K562 (cell line): ENCODE data around the gene STK11. TPM values are rescaled to one million over a fixed set of nuclear protein-coding genes. Genes with fewer than 3 reads are reported as not detected.

Experiments
- ATAC-seq: fragments of 200-7000 bp; cut with Tn5 transposase; 3 replicates; pipeline ENCODE4 v1.9.1; 2020; ENCODE audit warnings: moderate library complexity
- BruUV-seq: library from RNA; stranded (reverse); fragments of 400-500 nt; replicated peaks from 2 replicates; lab custom pipeline; 2021; lab: Mats Ljungman, UMichigan
- CTCF ChIA-PET: fragments of 300-600 bp; formaldehyde crosslinking; extraction: SDS; loops from one replicate; lab custom pipeline; 2021; ENCODE audit warnings: low intra/inter-chr PET ratio; lab: Yijun Ruan, JAX
- POLR2A ChIA-PET: fragments of 300-600, 350-650 bp; sonication (Branson Sonifier 250); formaldehyde crosslinking; extraction: SDS; loops from one replicate; lab custom pipeline; 2021; ENCODE audit warnings: antibody characterized with exemption, inconsistent platforms; lab: Yijun Ruan, JAX
- DNase-seq, 4 experiments: peaks; one replicate each; pipeline versions ENCODE4 v3.0.0 to v3.0.0-alpha.2; 2011 to 2018; ENCODE audit warnings: low spot score in 3 of 4, mixed read lengths in 3 of 4; ENCODE audit errors: extremely low read depth in 1 of 4
- FAIRE-seq: peaks from 2 replicates; lab custom pipeline; 2011; peaks lifted over from hg19 to GRCh38; lab: Jason Lieb, UNC
- H2AFZ ChIP-seq: 2 replicates; pipeline ENCODE4 v1.6.0; 2011; ENCODE audit warnings: low read depth, low read length, control low read depth, inconsistent platforms
- H3K27ac ChIP-seq: fragments of 200-600 bp; 3 replicates; pipeline ENCODE4 v1.8.0; 2011; ENCODE audit warnings: low read depth, mild to moderate bottlenecking, control low read depth, inconsistent platforms, low read length, moderate library complexity, mixed read lengths; ENCODE audit errors: extremely low read depth
- H3K27me3 ChIP-seq, 2 experiments: fragments of 300-600 bp in 1 of 2; 2 replicates in 1 of 2; 3 replicates in 1 of 2; pipeline versions ENCODE4 v1.6.0 to v1.8.0; 2011; ENCODE audit warnings: inconsistent platforms in 2 of 2, low read length in 2 of 2, mild to moderate bottlenecking in 1 of 2, mixed read lengths in 1 of 2, moderate library complexity in 1 of 2; ENCODE audit not compliant: control insufficient read depth in 2 of 2, insufficient read depth in 2 of 2
- H3K36me3 ChIP-seq: fragments of 300-600 bp; 3 replicates; pipeline ENCODE4 v1.8.0; 2011; ENCODE audit warnings: mild to moderate bottlenecking, low read length, inconsistent platforms; ENCODE audit not compliant: control insufficient read depth, insufficient read depth
- H3K4me1 ChIP-seq, 2 experiments: fragments of 200-600 bp in 1 of 2; replicated peaks in 1 of 2; 2 replicates in 1 of 2; 3 replicates in 1 of 2; pipeline versions ENCODE4 v1.5.1 to v1.8.0; 2011; ENCODE audit warnings: inconsistent platforms in 2 of 2, low read length in 2 of 2, mild to moderate bottlenecking in 1 of 2, mixed read lengths in 1 of 2, moderate library complexity in 1 of 2; ENCODE audit not compliant: control insufficient read depth in 2 of 2, insufficient read depth in 2 of 2
- H3K4me2 ChIP-seq: 2 replicates; pipeline ENCODE4 v1.6.1; 2011; ENCODE audit warnings: low read length, control low read depth, inconsistent platforms, mixed read lengths; ENCODE audit not compliant: insufficient read depth
- H3K4me3 ChIP-seq: fragments of 200-600 bp; sonication (generic), shearing (Covaris generic); 2 replicates; pipeline ENCODE4 v1.5.1; 2016; ENCODE audit warnings: control low read depth, inconsistent platforms
- H3K79me2 ChIP-seq: fragments of 200-600 bp; 3 replicates; pipeline ENCODE4 v1.8.0; 2011; ENCODE audit warnings: low read length, inconsistent platforms; ENCODE audit not compliant: control insufficient read depth, insufficient read depth
- H3K9ac ChIP-seq, 2 experiments: 2 replicates each; pipeline versions ENCODE4 v1.6.0 to v1.6.1; 2011; ENCODE audit warnings: low read depth in 2 of 2, low read length in 2 of 2, control low read depth in 1 of 2, inconsistent platforms in 1 of 2, mild to moderate bottlenecking in 1 of 2, mixed read lengths in 1 of 2; ENCODE audit not compliant: insufficient read depth in 1 of 2
- H3K9me1 ChIP-seq: one replicate; pipeline ENCODE4 v1.6.0; 2011; ENCODE audit warnings: inconsistent platforms, mild to moderate bottlenecking, low read length, moderate library complexity; ENCODE audit not compliant: control insufficient read depth, insufficient read depth
- H3K9me3 ChIP-seq: replicated peaks from 2 replicates; pipeline ENCODE4 v1.5.1; 2011; ENCODE audit warnings: low read depth, low read length, inconsistent platforms; ENCODE audit not compliant: control insufficient read depth, insufficient read depth
- H4K20me1 ChIP-seq: replicated peaks from 2 replicates; pipeline ENCODE4 v1.6.1; 2011; ENCODE audit warnings: low read length, inconsistent platforms, mixed read lengths; ENCODE audit not compliant: control insufficient read depth, insufficient read depth
- BCL6 ChIP-seq: fragments of 250-450 bp; sonication (Bioruptor Pico); IDR thresholded peaks from 2 replicates; pipeline ENCODE4 v1.4.0; 2020
- DMBX1 ChIP-seq: fragments of 250-450 bp; sonication (Bioruptor Pico); IDR thresholded peaks from 2 replicates; pipeline ENCODE4 v1.8.0; 2022; ENCODE audit warnings: inconsistent platforms, mild to moderate bottlenecking, moderate library complexity, borderline replicate concordance
- DPF2 ChIP-seq: fragments of 450-650 bp; IDR thresholded peaks from 2 replicates; pipeline ENCODE4 v1.6.1; 2016
- ELF2 ChIP-seq: fragments of 250-450 bp; sonication (Bioruptor Pico); IDR thresholded peaks from 2 replicates; pipeline ENCODE4 v1.5.0; 2021; ENCODE audit warnings: mild to moderate bottlenecking
- ERF ChIP-seq: fragments of 450-650 bp; formaldehyde crosslinking; IDR thresholded peaks from 2 replicates; pipeline ENCODE4 v1.4.0; 2020; ENCODE audit warnings: mild to moderate bottlenecking, mixed read lengths
- HDAC1 ChIP-seq, 2 experiments: fragments of 450-650 bp; IDR thresholded peaks; 2 replicates each; pipeline ENCODE4 v1.6.1; 2016 to 2017; ENCODE audit warnings: inconsistent platforms in 1 of 2, mild to moderate bottlenecking in 1 of 2, moderate library complexity in 1 of 2
- HDAC3 ChIP-seq: fragments of 450-650 bp; IDR thresholded peaks from 2 replicates; pipeline ENCODE4 v1.6.1; 2018; ENCODE audit warnings: borderline replicate concordance, mild to moderate bottlenecking, moderate library complexity; ENCODE audit not compliant: partially characterized antibody
- JUNB ChIP-seq: fragments of 450-650 bp; formaldehyde crosslinking; conservative IDR thresholded peaks from 2 replicates; pipeline ENCODE4 v1.4.0; 2020; ENCODE audit warnings: mild to moderate bottlenecking
- KHSRP ChIP-seq: fragments of 450-650 bp; IDR thresholded peaks from 2 replicates; pipeline ENCODE4 v1.6.1; 2017
- KLF10 ChIP-seq: fragments of 250-450 bp; sonication (Bioruptor Pico); IDR thresholded peaks from 2 replicates; pipeline ENCODE4 v1.6.1; 2021; ENCODE audit warnings: matching md5 sums
- MEF2A ChIP-seq: IDR thresholded peaks from 2 replicates; pipeline ENCODE4 v1.6.1; 2011; ENCODE audit warnings: low read depth, mild to moderate bottlenecking, low read length, moderate library complexity; ENCODE audit not compliant: control insufficient read depth
- MTA3 ChIP-seq: fragments of 450-650 bp; formaldehyde crosslinking; IDR thresholded peaks from 2 replicates; pipeline ENCODE4 v1.6.1; 2017; ENCODE audit warnings: mild to moderate bottlenecking, borderline replicate concordance
- NUFIP1 ChIP-seq: fragments of 450-650 bp; IDR thresholded peaks from 2 replicates; pipeline ENCODE4 v1.6.1; 2018; ENCODE audit not compliant: partially characterized antibody
- SMARCA5 ChIP-seq: fragments of 450-650 bp; IDR thresholded peaks from 2 replicates; pipeline ENCODE4 v1.6.1; 2016
- SP1 ChIP-seq: sonication (generic); formaldehyde crosslinking; IDR thresholded peaks from 2 replicates; pipeline ENCODE4 v1.8.1; 2022; ENCODE audit warnings: mild to moderate bottlenecking, missing genetic modification reagents
- SPI1 ChIP-seq: IDR thresholded peaks from 2 replicates; pipeline ENCODE4 v1.6.1; 2011; ENCODE audit warnings: low read depth, low read length, control low read depth, borderline replicate concordance
- ZFP91 ChIP-seq: sonication (generic); formaldehyde crosslinking; IDR thresholded peaks from 2 replicates; pipeline ENCODE4 v1.8.0; 2022; ENCODE audit warnings: mild to moderate bottlenecking, missing genetic modification reagents
- ZNF384 ChIP-seq: IDR thresholded peaks from 2 replicates; pipeline ENCODE4 v1.6.1; 2012; ENCODE audit warnings: low read depth, low read length, improper control_type of control experiment
- ZNF408 ChIP-seq: fragments of 250-450 bp; sonication (Bioruptor Pico); IDR thresholded peaks from 2 replicates; pipeline ENCODE4 v1.4.0; 2020; ENCODE audit warnings: low read depth, mild to moderate bottlenecking, moderate library complexity
- ZNF41 ChIP-seq: fragments of 250-450 bp; sonication (Bioruptor Pico); conservative IDR thresholded peaks from 2 replicates; pipeline ENCODE4 v1.4.0; 2020; ENCODE audit warnings: mild to moderate bottlenecking
- ZNF431 ChIP-seq: sonication (generic); formaldehyde crosslinking; IDR thresholded peaks from 2 replicates; pipeline ENCODE4 v1.8.0; 2022; ENCODE audit warnings: mild to moderate bottlenecking, missing genetic modification reagents
- ZNF592 ChIP-seq: fragments of 450-650 bp; IDR thresholded peaks from 2 replicates; pipeline ENCODE4 v1.6.1; 2017; ENCODE audit warnings: antibody characterized with exemption, mild to moderate bottlenecking
- WGBS: fragments of 100-300 bp; shearing (Covaris generic); methylation state at CpG from one replicate; pipeline ENCODE4 v1.1.6; 2016; ENCODE audit warnings: low coverage, mixed read lengths; ENCODE audit not compliant: insufficient coverage; ENCODE audit errors: missing lambda C conversion rate; 5-methylcytosine and 5-hydroxymethylcytosine counted together
- in situ Hi-C: fragments of 300-500 bp; cut with MboI; formaldehyde crosslinking; loops from 4 replicates; pipeline ENCODE4 v1.15.0; 2018; ENCODE audit warnings: inconsistent platforms, mixed read lengths
- intact Hi-C: fragments of 100-400 bp; cut with micrococcal nuclease; formaldehyde crosslinking; loops from 2 replicates; pipeline ENCODE4 v1.14.2; 2022
- polyA plus RNA-seq, 8 experiments: library from polyadenylated mRNA; depleted of rRNA in 4 of 8; stranded (reverse) in 5 of 8; unstranded in 3 of 8; fragments of >200 nt; fragmentation: Nextera tagmentation in 2 of 8; fragmentation: Illumina TruSeq in 1 of 8; extraction: Ambion mirVana in 2 of 8; extraction: Trizol in 1 of 8; gene quantifications; 2 replicates each; pipeline versions ENCODE4 v1.2.1 to v1.2.3, GENCODE V29; 2011 to 2014; ENCODE audit warnings: inconsistent platforms in 1 of 8, missing spikeins in 1 of 8
- total RNA-seq, 7 experiments: library from RNA; depleted of rRNA in 6 of 7; stranded (reverse); fragments of >200 nt in 6 of 7; fragmentation: Illumina TruSeq in 2 of 7; extraction: Trizol in 2 of 7; gene quantifications; 2 replicates each; pipeline versions ENCODE4 v1.2.1 to v1.2.3, GENCODE V29; 2011 to 2021; ENCODE audit warnings: low replicate concordance in 1 of 7

STK11 gene
- total and polyA plus RNA-seq, 9 of the 15 experiments (the other 6 are each of a cell fraction or from before 2014, with no cell fraction given) = 0.15 to 96.5 (median 31.7) TPM

- H3K27me3 ChIP-seq = no peaks in the 10 kb centered on the region
- in situ Hi-C loops (no loop called here), intact Hi-C loops (no loop called here)
- no peaks in the 10 kb centered on the region for H3K9me1 ChIP-seq
- DNase-seq (no peak), FAIRE-seq (no peak), ATAC-seq (no peak)
- POLR2A ChIA-PET = interaction anchor here (1.1 to 2.6 kb wide), 2 partner anchors 9 to 11 kb away, joined by 3 to 14 read pairs; no protein-coding TSS in a partner anchor
- peak overlapping the region; percentile 83 for H3K27ac ChIP-seq
- peak overlapping the region; percentile 66 for H3K4me3 ChIP-seq
- no peaks in the 10 kb centered on the region for H3K9me3 ChIP-seq
- peaks cover 22% of the 10 kb centered on the region; the same call in 2 of the 3 replicates for H3K36me3 ChIP-seq
- no TSS peak for BruUV-seq
- peak overlapping the region; percentile 84 for H3K4me2 ChIP-seq
- CTCF ChIA-PET = no interaction called here
- 0 out of 2 replicates have a peak, but pooled peaks cover 7% of the 10 kb centered on the region for H4K20me1 ChIP-seq
- peak overlapping the region; percentile 52; the same call in 1 of the 2 replicates for H2AFZ ChIP-seq
- peaks cover 64 to 95% of the 10 kb centered on the region in 2 experiments for H3K4me1 ChIP-seq
- H3K9ac ChIP-seq = peak overlapping the region; percentile 71 to 92
- peaks cover 20% of the 10 kb centered on the region; the same call in 2 of the 3 replicates for H3K79me2 ChIP-seq
- WGBS = 24% methylated on average over 14 of the region's 14 CpGs
- TF ChIP-seq HDAC1 (IDR thresholded peaks at IDR 0.05) (peak in 1 of 2 experiments; percentile 1; a peak in 1 of 4 replicates), DMBX1 (CRISPR knock-in tag) (no peak), ZNF408 (CRISPR knock-in tag) (no peak), MEF2A (no peak), ELF2 (CRISPR knock-in tag) (no peak), ERF (CRISPR knock-in tag) (no peak), DPF2 (0 out of 2 replicates have a peak, but pooled peaks have one; percentile 8), ZNF431 (CRISPR knock-in tag) (no peak), KLF10 (CRISPR knock-in tag) (no peak), NUFIP1 (no peak), SP1 (no peak), HDAC3 (no peak), SPI1 (0 out of 2 replicates have a peak, but pooled peaks have one; percentile 19), JUNB (CRISPR knock-in tag) (no peak), SMARCA5 (no peak), ZNF384 (no peak), ZNF592 (no peak), ZNF41 (CRISPR knock-in tag) (no peak), MTA3 (0 out of 2 replicates have a peak, but pooled peaks have one; percentile 13), ZFP91 (CRISPR knock-in tag) (no peak), KHSRP (no peak), BCL6 (CRISPR knock-in tag) (no peak)
Measured at GRCh38 chr19:1261538-1261797, 55.9 kb downstream of the STK11 start.
